ENCODE data around the gene DCDC2C.

Gene DCDC2C

GRCh38 chr2:3885629-3886628, 182.6 kb downstream of the DCDC2C start:
- no peak for DNase-seq

GRCh38 chr2:3895021-3895420, 191.6 kb downstream of the DCDC2C start:
- no peak for DNase-seq

All from nucleus accumbens (tissue), 56 donors.